SK-N-SH (cell line): ENCODE measurements around the gene KAT8.

ENCODE experiments used
- POLR2AphosphoS5 ChIP-seq: IDR thresholded peaks from 2 replicates; pipeline ENCODE4 v1.6.1; 2012; ENCODE audit warnings: low read depth, low read length
- TCF12 ChIP-seq: IDR thresholded peaks from 2 replicates; pipeline ENCODE4 v1.4.0; 2012
- YY1 ChIP-seq: IDR thresholded peaks from 2 replicates; pipeline ENCODE4 v1.4.0; 2012; ENCODE audit warnings: low read depth, mild to moderate bottlenecking
- TF ChIP-seq, protein P1 (sequence below): fragments of 200-600 bp; sonication (generic); IDR thresholded peaks from 2 replicates; pipeline ENCODE4 v1.6.1; 2017; ENCODE audit warnings: antibody characterized with exemption, mild to moderate bottlenecking, moderate library complexity

- TF ChIP-seq POLR2AphosphoS5 (no peak), TCF12 (no peak), YY1 (no peak)
- TF ChIP-seq, protein P1, sequence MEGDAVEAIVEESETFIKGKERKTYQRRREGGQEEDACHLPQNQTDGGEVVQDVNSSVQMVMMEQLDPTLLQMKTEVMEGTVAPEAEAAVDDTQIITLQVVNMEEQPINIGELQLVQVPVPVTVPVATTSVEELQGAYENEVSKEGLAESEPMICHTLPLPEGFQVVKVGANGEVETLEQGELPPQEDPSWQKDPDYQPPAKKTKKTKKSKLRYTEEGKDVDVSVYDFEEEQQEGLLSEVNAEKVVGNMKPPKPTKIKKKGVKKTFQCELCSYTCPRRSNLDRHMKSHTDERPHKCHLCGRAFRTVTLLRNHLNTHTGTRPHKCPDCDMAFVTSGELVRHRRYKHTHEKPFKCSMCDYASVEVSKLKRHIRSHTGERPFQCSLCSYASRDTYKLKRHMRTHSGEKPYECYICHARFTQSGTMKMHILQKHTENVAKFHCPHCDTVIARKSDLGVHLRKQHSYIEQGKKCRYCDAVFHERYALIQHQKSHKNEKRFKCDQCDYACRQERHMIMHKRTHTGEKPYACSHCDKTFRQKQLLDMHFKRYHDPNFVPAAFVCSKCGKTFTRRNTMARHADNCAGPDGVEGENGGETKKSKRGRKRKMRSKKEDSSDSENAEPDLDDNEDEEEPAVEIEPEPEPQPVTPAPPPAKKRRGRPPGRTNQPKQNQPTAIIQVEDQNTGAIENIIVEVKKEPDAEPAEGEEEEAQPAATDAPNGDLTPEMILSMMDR, result no peak
Observed at GRCh38 chr16:31148896-31149295, 31.4 kb downstream of the KAT8 start.
